Measurements from ENCODE around the gene LIX1. TPM values are rescaled to one million over a fixed set of nuclear protein-coding genes. Genes with fewer than 3 reads are reported as not detected.
A peak's percentile ranks its signal among the peaks of the same experiment; 100 is the strongest.

Gene LIX1
- polyA plus RNA-seq, 6 donors from 2014 or later = 0.93 to 3.3 (median 1.2) TPM

DNA sequence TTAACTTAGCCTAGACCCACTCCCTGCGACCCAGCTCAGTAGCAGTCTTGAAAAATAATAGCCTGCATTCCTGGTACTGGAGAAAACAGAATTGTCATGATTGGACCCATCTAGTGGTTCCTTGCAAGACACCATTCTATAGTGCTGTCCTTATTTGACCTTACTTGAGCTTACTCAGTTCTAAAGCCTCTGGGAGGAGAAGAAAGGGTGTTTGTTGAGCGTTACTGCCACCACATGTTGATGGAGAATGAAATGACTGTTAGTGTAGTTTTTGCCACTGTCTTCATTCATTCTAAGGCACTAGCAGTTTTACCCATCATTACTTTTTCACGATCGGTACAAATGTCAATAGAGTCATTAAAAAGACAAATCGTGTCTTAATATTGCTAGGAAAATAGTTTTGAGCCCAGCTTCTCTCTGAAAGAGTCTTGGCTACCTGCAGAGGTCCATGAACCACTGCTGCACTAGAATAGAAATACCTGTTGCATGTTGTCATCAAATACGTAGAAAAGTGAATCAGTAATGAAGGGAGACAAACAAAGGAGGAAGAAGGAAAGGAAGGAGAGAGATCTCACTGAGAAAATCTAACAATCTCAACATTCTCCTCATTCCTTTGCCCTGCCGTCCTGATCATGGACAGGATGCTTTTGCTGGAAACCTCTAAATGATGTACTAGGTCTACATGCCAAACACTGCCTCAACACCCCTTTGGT is 96.0 kb downstream of the LIX1 start:
- H3K4me3 Mint-ChIP-seq = no peak overlapping the region
- peaks cover 0 to 4% (median 1%) of the 10 kb centered on the region in 7 donors for H3K9me3 Mint-ChIP-seq
- peaks cover 0 to 4% of the 10 kb centered on the region in 2 donors for H3K36me3 Mint-ChIP-seq
- H3K27me3 Mint-ChIP-seq = peaks cover 4 to 13% (median 8%) of the 10 kb centered on the region in 3 donors
- ATAC-seq (ENCODE audit: low read depth in 2 of 2) (no peak), DNase-seq (no peak)
- H3K27ac Mint-ChIP-seq = no peak overlapping the region
- H3K4me1 Mint-ChIP-seq = peaks cover 0 to 10% (median 0%) of the 10 kb centered on the region in 3 donors

- Mint-ChIP-seq H3K9me3 (no peaks in the 10 kb centered on the region), H3K4me1 (peaks cover 0 to 10% (median 0%) of the 10 kb centered on the region in 3 donors), H3K36me3 (no peaks in the 10 kb centered on the region), H3K27ac (no peak overlapping the region), H3K27me3 (peaks cover 0 to 6% (median 4%) of the 10 kb centered on the region in 3 donors), H3K4me3 (no peak overlapping the region)
- no peak for DNase-seq
- ATAC-seq (ENCODE audit: low read depth in 2 of 2) = no peak
These were observed 98.4 kb downstream of the LIX1 start for GRCh38 chr5:97044052-97044451.

DNA sequence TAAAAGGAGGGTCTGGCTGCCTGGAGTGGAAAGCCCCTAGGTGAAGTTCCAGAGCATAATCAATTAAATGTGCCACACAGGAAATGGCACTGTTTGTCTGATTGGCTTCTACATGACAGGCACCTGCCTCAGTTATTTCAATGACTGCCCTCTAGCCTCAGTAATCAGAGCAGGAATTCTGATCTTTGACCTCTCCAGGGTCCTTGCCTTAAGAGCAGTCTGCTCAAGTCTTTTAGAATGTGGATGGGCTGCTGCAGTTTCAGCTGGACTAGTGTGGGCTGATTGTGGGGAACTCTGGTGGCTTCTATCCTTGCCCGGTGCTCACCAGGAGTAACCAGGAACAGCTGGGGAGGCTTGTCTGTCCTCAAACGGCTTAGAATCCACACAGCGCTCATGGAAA is 98.9 kb downstream of the LIX1 start:
- Mint-ChIP-seq H3K4me3 (no peak overlapping the region), H3K9me3 (no peaks in the 10 kb centered on the region), H3K27ac (no peak overlapping the region), H3K27me3 (peaks cover 0 to 6% (median 4%) of the 10 kb centered on the region in 3 donors), H3K4me1 (peaks cover 0 to 10% (median 0%) of the 10 kb centered on the region in 3 donors), H3K36me3 (no peaks in the 10 kb centered on the region)
- DNase-seq = no peak
- ATAC-seq (ENCODE audit: low read depth in 2 of 2) = no peak

- peaks cover 0 to 6% (median 4%) of the 10 kb centered on the region in 3 donors for H3K27me3 Mint-ChIP-seq
- peaks cover 0 to 10% (median 0%) of the 10 kb centered on the region in 3 donors for H3K4me1 Mint-ChIP-seq
- ATAC-seq (ENCODE audit: low read depth in 2 of 2) (no peak), DNase-seq (no peak)
- no peak overlapping the region for H3K4me3 Mint-ChIP-seq
- no peaks in the 10 kb centered on the region for H3K36me3 Mint-ChIP-seq
- H3K9me3 Mint-ChIP-seq = no peaks in the 10 kb centered on the region
- peak overlapping the region in 1 of 6 donors; percentile 32 for H3K27ac Mint-ChIP-seq
These were observed 99.4 kb downstream of the LIX1 start for GRCh38 chr5:97042996-97043395.

Other genes starting within 250 kb of the LIX1 start
- 10 to 100 TPM; 17.3 to 50.9 (median 44.3) TPM for gene LNPEP, start 206.5 kb downstream of the LIX1 start, polyA plus RNA-seq (ENCODE audit: low read depth in 6 of 6)
- 10 to 100 TPM in 5 of 6 donors, 1 to 10 TPM in 1; 9.8 to 23.3 (median 12.6) TPM for gene RIOK2, start 40.6 kb upstream of the LIX1 start, polyA plus RNA-seq (ENCODE audit: low read depth in 6 of 6)

All from naive B cell (primary cell).